ENCODE results near the gene CA4.
"Not testable (repeated sequence)": the region's sequence is repeated elsewhere in the genome, so short reads cannot be mapped to it uniquely, and the experiment has no call there.

Gene CA4

DNA sequence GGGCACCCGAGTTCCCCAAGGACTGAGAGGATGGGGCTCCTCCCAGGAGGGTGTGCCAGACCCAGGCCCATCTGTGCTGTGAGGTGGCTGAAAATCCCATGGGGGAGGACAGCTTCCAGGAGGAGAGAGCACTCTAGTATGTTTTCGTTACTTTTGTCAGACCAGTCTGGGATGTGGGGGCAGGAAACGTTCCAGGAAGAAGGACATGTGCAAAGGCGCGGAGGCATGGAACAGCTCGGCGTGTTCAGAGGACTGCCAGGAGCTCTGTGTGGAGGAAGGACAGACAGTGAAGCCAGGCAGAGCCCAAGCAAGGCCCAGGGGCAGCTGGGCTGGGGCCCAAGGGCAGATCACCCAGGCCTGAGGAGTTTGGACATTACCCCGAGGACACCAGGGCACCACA, 7.0 kb downstream of the CA4 start:
- DNase-seq, result no peak

DNA sequence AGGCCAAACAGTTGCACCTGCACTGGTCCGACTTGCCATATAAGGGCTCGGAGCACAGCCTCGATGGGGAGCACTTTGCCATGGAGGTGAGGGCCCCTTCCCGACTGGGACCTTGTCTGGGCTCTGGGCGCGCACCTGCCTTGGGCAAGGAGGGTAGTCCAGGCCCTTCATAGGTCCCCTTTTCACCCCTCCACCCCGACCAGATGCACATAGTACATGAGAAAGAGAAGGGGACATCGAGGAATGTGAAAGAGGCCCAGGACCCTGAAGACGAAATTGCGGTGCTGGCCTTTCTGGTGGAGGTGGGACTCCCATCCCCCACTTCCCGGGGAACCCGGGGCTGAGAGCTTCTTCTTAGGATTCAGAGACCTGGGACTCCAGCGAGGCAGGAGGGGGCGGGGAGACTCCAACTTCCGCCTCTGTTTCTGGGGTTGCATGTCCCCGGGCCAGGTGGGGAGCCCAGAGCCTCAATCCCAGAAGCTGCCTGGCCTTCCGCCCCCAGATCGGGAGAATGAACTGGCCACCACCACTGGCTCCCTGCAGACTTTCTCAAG, 7.8 kb downstream of the CA4 start:
- DNase-seq, result no peak

GRCh38 chr17:60158751-60159478, 9.1 kb downstream of the CA4 start:
- DNase-seq, result no peak

- DNase-seq, result no peak
These were observed 9.7 kb downstream of the CA4 start for GRCh38 chr17:60159479-60159866.

DNA sequence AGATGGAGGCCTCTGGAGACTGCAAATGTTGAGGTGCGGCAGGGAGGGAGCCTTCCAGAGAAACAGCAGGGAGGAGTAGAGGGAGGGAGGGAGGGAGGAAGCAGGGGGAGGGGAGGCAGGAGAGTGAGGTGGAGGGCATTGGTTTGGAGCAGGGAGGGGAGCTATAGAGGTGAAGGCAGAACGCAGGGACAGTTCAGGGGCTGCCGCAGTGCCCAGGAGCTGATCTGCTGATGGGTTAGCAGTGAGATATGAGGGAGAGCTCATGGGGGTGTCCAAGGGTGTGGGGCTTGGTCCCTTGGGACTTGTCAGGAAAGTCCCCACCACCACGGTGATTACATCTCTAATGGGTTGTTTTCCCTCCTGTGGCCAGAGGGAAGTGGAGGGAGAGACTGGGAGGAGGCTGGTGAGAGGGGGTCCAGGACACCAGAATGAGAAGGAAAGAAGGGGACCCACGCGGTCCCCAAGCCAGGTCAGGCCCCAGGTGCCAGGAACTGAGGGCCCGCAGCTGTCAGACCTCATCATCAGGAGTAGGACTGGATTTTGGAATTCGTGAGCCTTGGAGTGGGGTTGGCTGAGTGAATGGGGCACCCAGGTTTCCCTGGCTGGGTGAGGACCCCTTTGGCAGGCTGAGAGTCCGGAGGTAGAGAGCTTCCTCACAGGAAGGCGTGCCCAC, 11.2 kb downstream of the CA4 start:
- no peak for DNase-seq

DNA sequence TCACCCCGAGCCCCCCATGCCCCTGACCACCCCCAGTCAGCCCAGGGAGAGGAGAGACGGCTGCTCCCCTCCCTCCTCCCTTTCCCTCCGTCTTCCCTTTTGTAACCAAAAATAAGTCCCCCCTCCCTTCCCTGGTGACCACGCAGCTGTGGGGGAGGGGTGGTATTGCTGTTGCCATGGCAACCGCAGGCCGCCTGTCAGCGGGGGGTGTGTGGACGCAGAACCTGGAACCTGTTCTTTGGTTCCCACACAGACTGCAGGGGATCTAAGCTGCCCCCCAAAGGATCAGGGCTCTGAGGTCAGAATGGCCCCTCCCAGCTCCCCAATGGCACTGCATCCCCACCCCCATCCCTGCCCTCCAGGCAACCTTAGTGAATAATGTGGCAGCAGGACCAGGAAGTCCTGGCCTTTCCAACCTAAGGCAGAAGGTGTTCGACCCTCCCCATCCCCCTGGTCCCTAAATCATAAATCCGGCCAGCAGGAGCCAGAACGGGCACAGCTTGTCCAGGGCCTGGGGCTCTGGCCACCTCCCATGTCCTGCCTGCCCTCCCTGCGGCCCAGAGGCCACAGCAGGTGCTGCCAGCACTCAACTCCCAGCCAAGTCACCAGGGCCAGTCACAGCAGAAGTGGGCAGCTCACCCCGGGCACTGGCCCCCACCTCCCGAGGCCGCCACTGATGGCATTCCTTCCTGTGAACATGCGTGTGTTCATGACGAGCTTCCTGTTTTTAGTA, 12.0 kb downstream of the CA4 start:
- DNase-seq, result no peak

DNA sequence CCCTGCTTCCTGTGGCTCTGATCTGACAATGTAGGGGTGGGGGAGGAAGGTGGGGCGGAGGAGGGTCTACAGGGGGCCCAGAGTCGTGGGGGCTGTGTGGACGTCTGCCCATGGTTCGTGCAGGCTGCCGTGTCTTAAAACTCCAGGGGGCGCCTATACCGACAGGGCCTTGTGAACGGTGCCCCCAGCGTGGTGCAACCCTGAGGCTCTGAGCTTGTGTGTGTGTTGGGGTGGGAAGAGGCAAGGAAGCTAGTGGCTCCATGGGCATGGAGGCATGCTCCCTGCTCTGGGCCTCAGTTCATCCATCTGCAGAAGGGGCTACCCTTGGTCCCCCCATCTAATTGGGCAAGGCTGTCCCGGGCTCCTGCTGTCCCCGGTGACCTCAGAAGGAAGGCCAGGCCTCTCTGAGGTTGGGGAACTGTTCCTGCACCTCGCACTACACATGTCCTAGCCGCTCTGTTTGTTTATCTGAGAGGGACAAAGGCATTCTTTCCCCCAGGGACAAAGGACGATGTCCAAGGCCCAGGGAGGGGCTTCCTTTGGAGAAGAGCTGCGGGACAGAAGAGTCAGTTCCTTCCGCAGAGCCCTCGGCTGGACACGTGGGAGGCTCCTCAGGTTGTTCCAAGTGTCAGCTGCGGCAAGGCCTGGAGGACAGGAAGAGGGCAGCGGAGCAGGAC, 13.5 kb downstream of the CA4 start:
- no peak for DNase-seq

DNA sequence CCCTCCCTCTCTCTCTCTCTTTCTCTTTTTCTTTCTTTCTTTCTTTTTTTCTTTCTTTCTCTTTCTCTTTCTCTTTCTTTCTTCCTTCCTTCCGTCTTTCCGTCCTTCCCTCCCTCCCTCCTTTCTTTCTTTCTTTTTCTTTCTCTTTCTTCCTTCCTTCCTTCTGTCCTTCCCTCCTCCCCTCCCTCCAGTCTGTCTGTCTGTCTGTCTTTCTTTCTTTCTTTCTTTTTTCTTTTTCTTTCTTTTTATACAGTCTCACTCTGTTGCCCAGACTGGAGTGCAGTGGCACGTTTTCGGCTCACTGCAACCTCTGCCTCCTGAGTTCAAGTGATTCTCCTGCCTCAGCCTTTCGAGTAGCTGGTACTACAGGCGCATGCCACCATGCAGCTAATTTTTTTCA, 14.4 kb downstream of the CA4 start:
- no peak for DNase-seq

DNA sequence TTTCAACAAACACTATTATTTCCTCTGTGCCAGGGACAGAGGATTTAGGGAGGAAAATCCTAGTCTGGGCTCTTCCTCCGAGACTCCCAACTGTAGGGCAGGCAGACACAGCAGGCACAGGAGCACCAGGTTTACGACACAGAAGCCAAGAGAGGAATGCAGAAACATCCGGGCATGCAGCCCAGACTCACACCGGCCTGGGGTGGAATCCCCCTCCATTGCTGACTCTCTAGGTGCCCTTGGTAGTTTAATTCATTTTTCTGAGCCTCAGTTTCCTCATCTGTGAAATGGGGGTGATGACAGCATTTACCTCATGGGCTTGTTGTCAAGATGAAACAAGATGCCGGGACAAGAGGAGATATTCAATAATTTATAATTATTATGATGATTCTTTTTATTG, 14.9 kb downstream of the CA4 start:
- no peak for DNase-seq

- DNase-seq, result no peak
These were observed 15.4 kb downstream of the CA4 start for GRCh38 chr17:60165223-60165622.

- DNase-seq, result no peak
These were observed 16.2 kb downstream of the CA4 start for GRCh38 chr17:60165971-60166370.

- peak; percentile 62 for DNase-seq
These were observed 17.4 kb downstream of the CA4 start for GRCh38 chr17:60167065-60167741.

DNA sequence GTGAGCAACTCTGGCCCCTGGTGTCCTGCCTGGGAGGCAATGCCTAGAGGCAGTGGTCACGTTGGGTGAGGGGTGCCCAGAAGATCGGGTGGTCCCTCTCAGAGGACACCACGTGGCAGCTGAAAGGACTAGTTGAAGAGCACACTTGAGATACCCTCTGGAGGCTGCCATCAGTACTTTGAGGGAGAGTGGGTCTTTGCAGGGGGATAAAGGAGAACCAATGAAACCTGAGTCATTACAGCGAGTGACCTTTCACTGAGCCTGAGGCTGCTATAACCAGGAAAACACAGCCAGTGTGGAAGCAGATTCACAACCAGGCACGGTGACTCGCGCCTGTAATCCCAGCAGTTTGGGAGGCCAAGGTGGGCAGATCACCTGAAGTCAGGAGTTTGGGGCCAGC, 18.9 kb downstream of the CA4 start:
- no peak for DNase-seq

DNA sequence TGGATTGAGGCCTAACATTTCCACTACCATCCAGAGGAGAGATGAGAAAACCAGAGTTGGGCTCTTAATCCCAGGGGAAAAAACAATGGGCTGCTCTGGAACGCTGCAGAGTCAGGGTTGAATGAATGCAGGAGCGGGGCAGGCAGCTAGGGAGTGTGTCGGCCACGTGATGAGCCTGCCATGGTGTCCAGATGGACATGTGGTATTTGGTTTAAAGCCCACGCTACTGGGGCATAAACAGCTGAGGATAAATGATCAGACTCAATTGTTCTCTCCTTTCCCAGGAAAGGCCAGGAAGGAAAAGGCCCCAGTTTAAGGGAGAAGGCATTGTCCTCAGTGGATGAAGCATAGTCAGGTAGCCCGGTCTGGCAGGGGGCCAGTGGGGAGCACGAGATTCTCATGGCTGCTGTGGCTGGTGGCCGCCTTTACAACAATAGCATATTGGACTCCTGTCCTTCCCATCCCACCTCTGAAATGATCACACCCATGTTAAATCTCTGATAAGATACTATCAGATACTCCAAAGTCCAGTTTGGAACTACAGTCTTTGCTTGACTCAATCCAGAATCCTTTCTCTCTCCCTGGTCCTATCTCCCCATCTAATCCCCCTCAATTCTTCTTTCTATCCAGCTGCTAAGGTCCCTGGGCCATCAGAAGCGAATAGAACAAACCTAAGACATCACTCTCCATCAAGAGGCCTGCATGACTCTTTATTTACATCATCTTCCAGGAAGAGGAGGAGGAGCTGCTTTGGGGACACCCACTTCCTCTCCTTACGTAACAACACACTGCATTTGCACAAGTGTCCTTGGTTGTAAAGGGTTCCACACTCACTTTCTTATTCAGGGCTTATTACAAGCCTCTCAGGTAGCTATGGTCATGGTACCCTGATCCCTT, 20.4 kb downstream of the CA4 start:
- no peak for DNase-seq

- peak; percentile 59 for DNase-seq
These were observed 21.3 kb downstream of the CA4 start for GRCh38 chr17:60170835-60171752.

GRCh38 chr17:60171753-60172079, 21.9 kb downstream of the CA4 start:
- DNase-seq, result no peak

DNA sequence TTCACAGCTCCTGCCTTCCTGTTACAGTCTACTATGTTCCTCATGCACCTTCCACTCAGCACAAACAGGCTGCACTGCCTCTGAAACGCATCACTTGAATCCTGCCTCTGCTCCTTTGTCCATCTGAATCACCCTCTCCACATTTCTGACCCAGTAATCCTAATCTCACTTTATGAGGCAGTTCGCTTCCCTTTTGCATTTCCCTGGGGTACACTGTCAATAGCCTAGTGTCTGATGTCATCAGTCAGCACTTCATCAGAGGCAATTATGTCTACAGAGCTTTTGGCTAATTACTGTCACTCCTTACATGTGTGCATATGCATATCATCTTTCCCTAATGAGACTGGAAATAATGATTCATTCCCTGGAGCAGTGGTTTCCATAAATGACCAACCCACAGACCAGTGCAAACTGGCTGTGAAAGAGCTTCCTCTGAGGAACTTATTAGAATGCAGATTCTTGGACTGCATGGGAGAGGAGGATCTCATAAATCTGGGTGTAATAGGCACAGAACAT, 23.6 kb downstream of the CA4 start:
- peak; percentile 22 for DNase-seq

DNA sequence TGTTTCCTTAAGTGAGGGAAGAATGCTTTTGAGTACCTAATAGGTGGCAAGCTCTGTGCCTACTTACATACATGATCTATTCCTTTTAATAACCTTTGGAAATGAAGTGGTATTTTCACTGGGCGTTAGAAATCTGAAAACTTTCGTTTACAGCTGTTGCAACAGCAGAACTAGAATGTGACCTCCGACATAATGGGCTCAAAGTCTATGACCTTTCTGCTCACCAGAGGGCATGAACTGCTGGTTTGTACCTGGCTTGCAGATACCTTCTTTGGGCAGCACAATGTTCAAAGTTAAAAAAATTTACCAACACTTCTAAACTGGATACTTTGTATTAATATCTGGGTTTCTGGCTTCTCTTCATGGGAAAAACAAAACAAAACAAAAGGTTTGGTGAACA, 24.3 kb downstream of the CA4 start:
- DNase-seq, result no peak

DNA sequence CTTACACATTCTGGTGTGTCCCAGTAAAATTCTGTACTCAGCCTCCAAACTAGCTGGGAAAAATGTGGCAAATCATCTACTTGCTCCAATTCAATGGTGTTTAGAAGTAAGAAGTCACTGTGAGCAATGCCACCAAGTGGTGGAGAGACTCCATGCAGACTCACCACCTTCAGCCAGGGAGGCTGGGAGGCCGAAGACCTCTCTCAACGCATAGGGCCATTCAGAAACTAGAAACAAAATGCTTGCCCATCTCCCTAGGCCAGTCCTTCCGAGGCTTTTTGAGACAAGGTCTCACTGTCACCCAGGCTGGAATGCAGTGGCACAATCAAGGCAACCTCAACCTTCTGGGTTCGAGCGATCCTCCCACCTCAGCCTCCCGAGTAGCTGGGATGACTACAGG, 25.0 kb downstream of the CA4 start:
- not testable (repeated sequence) for DNase-seq

DNA sequence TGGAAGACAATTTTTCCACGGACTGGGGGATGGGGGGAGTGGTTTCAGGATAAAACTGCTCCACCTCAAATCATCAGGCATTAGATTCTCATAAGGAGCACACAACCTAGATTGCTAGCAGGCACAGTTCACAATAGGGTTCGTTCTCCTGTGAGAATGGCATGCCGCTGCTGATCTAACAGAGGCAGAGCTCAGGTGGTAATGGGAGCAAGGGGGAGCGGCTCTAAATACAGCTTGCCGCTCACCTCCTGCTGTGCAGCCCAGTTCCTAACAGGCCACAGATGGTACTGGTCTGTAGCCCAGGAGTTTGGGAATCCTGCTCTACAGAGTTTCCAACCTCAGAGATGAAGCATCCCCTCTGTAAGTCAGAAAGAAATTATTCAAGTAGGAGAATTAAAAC, 27.0 kb downstream of the CA4 start:
- DNase-seq, result not testable (repeated sequence)

All from NCI-H774 (cell line).